Activated CD4-positive, CD25-positive, alpha-beta regulatory T cell treated with anti-CD3 and anti-CD28 coated beads, Interleukin-2, amount 50 U/mL, for 24 hours (primary cell): ENCODE results near the gene G2E3.
A peak's percentile ranks its signal among the peaks of the same experiment; 100 is the strongest.
"Not testable (repeated sequence)": the region's sequence is repeated elsewhere in the genome, so short reads cannot be mapped to it uniquely, and the experiment has no call there.

Experiments used
- ATAC-seq, 2 donors: fragments of 150-1000 bp; cut with Tn5 transposase; one replicate each; pipeline ENCODE4 v1.10.0; 2021; ENCODE audit warnings: mild to moderate bottlenecking in 1 of 2, moderate library complexity in 1 of 2

The G2E3 gene

DNA sequence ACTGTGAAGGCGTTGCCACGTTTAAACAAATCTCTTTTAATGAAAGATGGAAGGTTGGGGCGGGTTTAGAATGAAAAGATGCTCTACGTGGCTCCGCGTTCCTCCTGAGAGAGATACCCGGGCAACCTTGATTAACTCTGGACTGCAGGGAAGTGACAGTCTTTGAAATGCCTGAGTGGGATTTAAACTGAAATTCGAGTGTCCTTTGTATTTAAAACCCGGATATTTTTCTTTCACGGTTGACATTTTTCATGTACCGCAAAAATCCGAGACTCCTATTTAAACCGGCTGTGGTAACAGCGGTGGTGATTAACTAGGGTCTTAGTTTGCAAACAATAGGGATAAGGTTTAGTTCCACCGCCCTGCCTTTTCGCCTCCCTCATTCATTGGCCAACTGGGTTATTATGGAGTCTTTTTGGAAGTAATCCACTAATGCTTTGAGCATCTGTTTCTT, 707 bp downstream of the G2E3 start:
- ATAC-seq = peak in 1 of 2 donors; percentile 3

DNA sequence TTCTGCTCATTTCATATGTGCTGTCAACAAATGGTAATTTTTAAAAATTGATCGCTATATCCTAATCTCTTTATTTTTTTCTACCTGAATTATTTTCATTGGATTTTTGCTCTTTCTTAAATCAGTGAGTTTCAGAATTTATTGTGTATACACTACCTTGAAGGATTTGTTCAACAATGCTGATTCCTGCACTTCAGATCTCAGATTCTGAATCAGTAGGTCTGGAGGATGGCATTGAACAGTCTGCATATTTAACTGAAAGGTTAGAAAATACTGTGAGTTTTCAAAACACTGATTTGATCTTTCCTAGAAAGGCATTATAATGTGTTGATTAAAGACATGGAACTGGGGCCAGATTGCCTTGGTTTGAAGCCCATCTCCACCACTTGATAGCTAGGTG, 1.6 kb downstream of the G2E3 start:
- no peak for ATAC-seq

DNA sequence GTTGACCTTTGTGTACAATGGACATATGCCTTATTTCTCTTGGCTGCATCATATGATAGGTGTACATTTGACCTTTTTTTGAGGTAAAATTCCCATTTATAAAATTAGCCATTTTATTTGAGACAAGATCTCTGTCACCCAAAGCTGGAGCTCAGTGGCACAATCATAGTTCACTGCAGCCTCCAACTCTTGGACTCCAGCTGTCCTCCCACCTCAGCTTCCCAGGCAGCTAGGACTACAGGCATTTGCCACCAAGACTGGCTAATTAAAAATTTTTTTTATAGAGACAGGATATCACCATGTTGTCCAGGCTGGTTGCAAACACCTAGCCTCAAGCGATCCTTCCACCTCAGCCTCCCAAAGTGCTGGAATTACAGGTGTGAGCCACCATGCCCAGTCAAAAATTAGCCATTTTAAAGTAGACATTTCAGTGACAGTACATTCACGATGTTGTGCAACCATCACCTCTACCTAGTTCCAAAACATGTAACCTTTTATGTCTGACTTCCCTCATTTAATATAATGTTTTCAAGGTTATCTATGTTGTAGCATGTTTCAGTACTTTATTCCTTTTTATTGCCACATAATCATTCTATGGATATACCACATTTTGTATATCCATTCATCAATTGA, 5.4 kb downstream of the G2E3 start:
- no peak for ATAC-seq

DNA sequence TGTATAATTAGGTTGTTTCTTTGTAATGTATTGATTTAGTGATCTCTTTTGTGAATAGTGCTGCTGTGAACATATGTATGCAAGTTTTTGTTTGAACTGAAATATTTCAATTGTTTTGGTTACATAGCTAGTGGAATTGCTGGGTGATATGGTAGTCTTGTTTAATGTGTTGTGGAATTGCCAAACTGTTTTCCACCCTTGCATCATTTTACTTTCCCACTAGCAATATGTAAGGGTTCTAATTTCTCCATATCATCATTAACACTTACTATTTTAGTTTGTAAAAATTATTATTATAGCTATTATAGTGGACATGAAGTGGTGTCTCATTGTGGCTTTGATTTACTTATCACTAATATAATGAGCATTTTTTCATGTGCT, 5.9 kb downstream of the G2E3 start:
- ATAC-seq = no peak

DNA sequence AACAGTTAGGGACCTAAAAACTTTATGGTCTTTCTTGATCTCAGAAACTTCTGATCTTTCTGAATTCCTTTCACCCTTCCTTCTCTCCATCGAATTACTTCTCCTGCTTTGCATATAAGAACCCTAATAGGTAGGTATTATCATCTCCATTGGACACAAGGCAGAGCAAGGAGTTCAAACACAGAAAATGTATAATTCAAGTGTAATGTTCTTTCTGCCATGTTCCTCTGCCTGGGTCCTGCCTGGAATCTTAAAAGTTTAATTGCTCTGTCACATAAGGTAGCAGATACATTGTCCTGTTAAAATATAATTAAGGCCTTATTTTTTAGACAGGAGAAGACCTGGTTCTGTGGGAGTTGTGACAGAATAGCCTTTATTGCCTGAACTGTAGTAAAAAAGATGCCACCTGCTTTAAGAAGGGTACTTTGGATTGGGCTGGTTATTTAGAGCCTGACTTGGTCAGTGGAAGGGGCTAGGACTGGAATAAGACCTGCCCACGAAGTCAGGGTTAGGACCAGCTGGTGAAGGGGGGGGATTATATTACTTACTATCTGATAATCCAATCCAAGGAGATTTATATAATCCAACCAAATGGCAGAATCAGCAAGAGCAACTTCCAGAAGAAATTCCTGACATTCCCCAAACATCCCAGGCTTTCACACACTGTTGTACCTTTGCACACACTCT, 10.4 kb downstream of the G2E3 start:
- ATAC-seq = no peak

DNA sequence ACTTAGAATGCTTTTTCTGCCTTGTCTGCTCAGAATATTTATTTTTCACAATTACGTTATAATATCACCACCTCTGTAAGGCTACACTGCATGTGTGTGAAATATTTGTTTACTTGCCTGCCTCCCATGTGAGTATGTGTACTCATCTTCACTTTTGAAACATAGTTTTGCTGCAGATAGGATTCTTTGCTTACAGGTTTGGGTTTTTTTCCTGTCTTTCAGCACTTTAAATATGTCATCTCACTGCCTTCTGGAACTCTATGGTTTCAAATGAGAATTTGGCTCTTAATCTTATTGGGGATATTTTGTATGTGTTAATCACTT, 10.9 kb downstream of the G2E3 start:
- no peak for ATAC-seq

DNA sequence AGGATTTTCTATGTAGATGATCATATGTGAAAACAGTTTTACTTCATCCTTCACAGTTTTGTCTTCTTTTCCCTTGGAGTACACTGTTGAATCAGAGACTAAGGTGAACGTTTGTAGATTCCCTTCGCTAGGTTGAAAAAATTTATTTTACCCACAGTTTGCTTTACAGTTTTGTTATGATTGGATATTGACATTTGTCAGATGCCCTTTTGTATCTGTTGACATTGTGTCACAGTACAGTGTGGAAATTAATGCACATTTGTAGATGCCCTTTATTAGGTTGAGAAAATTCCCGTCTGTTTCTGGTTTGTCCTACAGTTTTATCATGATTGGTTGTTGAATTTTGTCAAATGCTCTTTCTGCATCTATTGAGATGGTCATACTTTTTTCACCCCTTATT, 13.3 kb downstream of the G2E3 start:
- no peak for ATAC-seq

DNA sequence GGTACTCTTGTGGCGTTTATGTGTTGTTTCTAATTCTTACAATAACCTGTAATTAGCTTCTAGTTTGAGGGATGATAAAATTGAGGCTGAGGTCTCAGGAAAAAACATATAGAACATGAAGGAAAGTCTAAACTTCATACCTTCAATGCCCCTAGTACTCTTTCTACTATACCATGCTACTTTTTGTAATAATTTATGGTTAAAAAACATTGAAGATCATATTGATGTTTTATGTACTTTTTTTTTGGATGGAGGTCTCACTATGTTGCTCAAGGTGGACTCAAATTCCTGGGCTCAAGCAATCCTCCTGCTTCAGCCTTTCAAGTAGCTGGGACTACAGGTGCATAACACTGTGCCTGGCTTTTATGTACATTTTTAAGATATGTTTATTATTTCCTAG, 13.8 kb downstream of the G2E3 start:
- ATAC-seq = no peak

DNA sequence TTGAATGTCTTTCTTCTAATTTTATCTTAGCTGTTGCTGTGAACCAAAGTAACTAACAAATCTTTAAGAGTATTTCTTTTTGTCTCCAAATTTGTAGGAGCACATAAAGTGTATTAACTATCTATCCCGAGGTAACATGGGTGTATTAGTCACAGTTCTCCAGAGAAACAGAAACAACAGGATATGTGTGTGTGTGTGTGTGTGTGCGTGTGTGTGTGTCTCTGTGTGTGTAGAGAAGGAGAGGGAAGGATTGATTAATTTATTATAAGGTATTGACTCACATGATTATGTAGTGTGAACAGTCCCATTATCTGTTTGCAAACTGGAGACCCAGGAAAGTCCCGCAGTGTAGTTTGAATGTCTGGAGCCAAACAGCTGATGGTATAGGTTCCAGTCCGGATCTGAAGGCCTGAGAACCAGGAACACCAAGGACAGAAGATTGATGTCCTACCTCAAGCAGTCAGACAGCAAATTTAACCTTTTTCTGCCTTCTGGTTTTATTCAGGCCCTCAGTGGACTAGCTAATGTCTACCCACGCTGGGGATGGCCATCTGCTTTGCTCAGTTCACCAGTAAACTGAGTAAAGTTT, 14.4 kb downstream of the G2E3 start:
- ATAC-seq = no peak

DNA sequence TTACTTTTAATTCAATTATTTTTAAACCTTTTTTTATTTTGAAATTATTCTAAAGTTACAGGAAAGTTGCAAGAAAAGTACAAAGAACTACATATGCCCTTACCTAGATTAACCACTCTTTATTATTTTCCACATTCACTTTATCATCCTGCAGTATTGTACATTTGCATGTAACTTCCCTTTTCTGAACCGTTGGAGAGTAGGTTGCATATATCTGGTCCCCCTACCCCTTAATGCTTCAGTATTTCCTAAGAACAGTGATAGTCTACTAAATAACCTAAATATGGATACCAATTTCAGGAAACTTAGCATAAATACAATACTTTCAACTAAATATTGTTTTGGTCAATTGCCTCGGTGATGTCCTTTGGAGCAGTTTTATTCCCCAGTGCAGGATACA, 15.0 kb downstream of the G2E3 start:
- ATAC-seq = no peak

DNA sequence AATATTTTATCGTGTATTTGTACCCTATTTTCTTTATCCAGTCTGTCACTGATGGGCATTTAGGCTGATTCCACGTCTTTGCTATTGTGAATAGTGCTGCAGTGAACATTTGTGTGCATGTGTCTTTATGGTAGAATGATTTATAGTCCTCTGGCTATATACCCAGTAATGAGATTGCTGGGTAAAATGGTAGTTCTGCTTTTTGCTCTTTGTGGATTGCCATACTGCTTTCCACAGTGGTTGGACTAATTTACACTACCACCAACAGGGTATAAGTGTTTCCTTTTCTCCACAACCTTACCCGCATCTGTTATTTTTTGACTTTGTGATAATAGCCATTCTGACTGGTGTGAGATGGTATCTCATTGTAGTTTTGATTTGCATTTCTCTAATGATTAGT, 15.8 kb downstream of the G2E3 start:
- ATAC-seq = not testable (repeated sequence)

DNA sequence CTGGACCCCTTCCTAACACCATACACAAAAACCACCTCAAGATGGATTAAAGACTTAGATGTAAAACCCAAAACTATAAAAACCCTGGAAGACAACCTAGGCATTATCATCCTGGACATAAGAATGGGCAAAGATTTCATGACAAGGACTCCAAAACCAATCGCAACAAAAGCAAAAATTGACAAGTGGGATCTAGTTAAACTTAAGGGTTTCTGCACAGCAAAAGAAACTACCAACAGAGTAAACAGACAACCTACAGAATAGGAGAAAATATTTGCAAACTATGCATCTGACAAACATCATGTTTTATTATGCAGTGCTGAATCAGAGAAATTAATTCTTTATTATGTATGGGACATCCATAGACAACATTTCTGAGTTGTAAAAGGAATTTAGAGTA, 17.4 kb downstream of the G2E3 start:
- not testable (repeated sequence) for ATAC-seq

DNA sequence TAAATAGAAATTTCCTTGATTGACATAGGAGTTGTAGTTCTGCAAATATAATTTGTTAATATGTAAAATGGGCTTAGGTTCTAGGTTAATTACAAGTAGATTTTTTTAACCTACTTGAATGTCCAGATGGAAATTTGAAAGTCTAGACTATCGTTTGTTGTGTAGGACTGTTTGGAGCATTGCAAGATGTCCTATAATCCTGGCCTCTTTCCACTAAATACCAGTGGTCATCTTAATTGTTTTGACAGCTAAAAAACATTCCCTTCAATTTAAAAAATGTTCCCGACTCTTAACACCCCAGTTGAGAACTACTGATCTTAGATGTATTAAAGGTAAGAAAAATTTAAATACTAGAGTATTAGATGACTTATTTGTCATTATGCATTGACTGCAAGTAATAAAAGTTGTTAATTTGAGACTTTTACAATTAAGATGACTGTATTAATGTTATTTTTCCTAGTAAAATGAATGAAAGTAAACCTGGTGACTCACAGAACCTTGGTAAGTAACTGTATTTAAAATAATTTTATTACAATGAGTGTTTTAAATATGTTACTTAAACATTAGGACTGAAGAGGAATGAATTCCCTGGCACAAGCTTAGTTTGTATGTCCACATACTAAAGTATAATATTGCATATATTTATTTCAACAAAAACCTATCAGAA, 21.8 kb downstream of the G2E3 start:
- ATAC-seq = no peak

DNA sequence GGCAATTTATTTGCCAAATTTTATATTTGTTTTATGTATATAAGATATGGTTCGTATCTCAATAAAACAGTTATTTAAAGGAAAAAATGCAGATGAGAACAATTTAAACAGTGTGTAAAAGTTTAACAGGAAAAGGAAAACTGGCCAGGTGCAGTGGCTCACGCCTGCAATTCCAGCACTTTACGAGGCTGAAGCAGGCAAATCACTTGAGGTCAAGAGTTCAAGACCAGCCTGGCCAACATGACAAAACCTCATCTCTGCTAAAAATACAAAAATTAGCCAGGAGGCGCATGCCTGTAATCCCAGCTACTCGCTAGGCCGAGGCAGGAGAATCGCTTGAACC, 22.3 kb downstream of the G2E3 start:
- no peak for ATAC-seq

DNA sequence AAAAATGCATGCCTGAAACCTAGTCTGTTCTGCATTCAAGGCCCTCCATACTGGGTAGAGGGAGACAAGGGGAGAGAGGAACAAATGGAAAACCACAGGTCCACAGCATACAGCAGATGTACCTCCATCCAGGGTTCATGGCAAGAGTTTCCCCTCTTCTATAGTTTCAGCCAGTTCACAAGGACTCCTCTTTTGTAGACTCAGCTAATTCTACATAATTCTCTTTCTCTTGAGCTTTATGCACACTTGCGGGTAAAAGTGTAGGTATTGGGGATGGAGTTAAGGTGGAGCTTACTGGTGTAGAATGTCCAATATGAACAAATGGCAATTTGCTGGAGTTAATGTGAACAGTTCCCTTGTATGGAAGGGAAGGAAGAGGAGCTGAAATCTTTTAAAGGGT, 23.4 kb downstream of the G2E3 start:
- no peak for ATAC-seq

DNA sequence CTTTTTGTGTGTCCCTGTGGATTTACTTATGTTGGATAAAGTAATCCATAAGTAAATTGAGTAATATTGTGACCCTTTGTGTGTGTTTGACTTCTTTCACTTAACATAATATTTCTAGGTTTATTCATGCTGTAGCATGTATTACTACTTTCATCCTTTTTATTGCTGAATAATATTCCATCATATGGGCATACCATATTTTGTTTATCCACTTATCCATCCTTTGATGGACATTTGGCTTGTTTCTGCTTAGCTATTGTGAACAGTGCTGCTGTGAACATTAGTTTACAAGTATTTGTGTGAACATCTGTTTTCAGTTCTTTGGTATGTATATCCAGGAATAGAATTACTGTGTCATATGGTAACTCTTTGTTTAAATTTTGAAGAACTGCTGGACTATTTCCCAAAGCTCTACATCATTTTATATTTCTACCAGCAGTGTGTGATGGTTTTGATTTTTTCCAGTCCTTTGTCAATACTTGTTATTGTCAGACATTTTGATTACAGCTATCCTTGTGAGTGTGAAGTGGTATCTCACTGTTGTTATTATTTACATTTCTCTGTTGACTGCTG, 25.2 kb downstream of the G2E3 start:
- no peak for ATAC-seq

DNA sequence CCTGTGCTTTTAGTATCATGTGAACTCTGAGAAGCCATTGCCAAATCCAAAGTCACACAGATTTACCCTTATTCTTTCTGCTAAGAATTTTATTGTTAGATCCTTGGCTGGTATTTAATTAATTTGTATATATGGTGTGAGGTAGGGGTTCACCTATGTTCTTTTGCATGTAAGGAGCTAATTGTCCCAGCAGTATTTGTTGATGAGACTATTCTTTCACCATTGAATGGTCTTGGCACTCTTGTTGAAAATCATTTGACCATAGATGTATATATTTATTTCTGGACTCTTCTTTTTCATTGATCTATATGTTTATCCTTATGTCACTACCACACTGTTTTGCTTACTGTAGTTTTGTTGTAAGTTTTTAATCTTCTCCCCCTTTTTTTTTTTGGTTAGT, 26.2 kb downstream of the G2E3 start:
- no peak for ATAC-seq

DNA sequence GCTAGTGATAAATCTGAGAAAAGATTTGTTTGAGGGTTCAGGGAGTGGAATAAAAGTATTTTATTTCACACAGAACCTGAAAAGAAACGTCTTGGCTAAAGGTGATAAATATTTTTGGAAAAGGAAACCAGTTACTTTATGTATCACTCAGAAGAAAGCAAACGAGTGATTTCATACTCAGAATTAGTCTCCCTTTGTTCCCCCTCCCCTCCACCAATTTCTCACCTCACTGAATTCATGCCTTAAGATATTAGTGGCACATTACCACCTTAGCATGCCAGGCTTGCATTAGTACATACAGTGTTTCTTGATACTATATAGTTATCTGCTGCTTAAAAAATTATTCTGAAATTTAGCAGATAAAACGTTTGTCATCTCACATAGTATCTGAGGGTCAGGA, 28.2 kb downstream of the G2E3 start:
- ATAC-seq = peak in 1 of 2 donors; percentile 62

DNA sequence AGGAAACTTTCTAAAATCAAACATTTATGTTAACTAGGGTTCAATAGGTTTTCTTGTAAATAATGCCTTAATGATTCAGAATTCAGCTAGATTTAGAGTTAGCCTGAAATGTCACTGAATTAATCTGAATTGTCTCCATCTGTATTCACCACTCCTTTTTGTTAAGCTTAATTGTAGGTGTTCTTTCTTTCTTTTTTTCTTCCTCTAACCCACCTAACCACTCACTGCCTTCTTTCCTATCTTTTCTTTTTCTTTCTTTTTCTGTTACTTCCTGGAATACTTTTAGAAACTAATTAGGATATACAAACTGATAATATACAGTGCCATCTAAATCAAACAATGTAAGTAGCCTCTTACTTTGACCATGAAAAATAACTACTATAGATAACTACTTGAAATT, 29.9 kb downstream of the G2E3 start:
- ATAC-seq = no peak

DNA sequence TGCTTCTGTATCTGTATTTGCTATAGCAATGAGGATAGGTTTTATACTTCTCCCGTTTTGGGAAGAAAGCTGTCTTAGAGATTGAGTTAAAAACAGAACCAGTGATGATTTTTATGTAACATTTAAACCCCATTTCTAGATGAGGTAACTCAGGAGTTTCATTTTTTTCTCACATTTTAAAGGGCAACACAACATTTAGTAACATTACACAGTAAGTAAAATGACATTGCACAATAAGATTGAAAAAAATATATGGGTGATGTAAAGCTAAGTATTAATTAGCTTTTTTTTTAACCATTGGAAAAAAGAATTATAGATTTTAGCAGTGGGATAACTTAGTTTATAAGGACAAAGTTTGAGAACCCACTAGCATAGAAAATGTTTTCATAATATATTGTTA, 38.0 kb downstream of the G2E3 start:
- no peak for ATAC-seq

DNA sequence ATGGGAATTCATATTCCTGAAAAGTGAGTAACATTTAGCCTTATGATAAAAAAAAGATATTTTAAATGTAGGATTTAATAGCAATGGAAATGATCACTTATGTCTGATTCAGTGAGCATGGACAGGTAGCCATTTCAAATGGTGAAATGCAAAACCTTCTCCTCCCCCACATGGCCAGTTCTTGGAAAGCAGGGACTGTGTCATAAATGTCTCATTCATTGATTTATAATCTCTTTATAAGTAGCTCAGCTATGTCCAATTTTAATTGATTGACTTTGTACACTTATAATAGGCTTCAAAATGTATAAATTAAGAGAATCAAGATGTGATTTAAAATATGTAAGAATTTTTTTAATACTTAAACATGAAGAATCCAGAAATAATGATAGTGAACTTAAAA, 38.5 kb downstream of the G2E3 start:
- ATAC-seq = no peak

DNA sequence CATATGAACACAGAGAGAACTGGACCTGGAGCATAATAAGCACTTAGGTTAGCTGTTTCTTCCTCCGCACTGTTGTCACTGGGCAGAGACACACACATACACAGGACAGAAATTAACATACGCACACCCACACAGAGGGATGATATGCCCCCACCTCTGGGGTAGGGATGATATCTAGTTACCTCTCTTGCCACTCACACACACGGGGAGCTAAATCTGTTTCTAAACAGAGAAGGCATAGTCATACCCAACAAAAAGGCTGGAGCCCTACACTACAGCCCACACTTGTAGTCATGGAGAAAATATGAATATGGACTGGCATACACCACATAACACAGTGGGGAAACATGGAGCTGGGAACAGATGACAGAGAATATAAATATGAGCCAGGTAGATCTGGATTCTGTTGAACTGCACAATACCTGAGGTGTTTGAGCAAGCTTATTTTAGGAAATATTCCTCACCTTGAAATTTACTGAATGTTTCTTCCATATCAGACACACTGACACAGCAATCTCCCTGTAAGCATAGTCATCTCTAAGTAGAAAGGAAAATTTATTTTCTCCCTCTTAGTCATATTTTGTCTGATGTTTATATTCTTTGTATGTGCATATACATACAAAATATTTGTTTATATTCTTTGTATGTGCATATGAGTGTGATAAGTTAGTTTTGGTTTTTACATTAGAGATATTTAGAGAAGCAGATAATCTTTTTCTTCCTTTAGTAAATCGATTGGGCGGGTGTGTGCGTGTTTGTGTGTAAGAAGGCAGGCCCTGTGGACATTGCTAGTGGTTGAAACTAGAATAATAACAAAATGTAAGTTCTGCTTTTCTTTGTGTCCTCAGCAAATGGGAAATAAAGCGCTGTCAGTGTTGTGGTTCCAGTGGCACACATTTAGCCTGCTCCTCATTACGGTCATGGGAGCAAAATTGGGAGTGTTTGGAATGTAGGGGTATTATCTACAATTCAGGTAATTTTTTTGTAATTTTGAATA, 42.3 kb downstream of the G2E3 start:
- ATAC-seq = no peak

DNA sequence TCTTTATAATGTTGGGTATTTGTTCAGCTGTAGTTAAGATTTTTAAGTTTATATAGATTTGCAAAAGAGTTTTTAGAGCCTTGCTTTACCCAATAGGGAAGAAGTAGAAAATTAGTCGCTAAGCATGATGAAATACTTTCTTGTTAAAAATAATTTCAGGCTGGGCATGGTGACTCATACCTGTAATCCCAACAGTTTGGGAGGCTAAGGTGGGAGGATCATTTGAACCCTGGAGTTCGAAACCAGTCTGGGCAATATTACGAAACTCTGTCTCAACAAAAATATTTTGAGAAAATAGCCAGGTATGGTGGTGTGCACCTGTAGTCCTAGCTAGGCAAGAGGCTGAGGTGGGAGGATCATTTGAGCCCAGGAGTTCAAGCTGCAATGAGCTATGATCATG, 44.4 kb downstream of the G2E3 start:
- ATAC-seq = no peak
